WI38 (cell line): ENCODE measurements around the gene HSD17B8.
"Not testable (repeated sequence)": the region's sequence is repeated elsewhere in the genome, so short reads cannot be mapped to it uniquely, and the experiment has no call there.

Source experiments
- H3K4me3 ChIP-seq: 2 replicates; pipeline ENCODE4 v1.5.1; 2011; ENCODE audit warnings: low read depth, mild to moderate bottlenecking, control low read depth, low read length
- CTCF ChIP-seq: IDR thresholded peaks from 2 replicates; pipeline ENCODE4 v1.5.1; 2012; ENCODE audit warnings: low read depth, mild to moderate bottlenecking, control low read depth, low read length

Gene HSD17B8

GRCh38 chr6:33213989-33214335 lies 9.5 kb downstream of the HSD17B8 start:
- no peak for TF ChIP-seq CTCF
- H3K4me3 ChIP-seq, result peak overlapping the region; percentile 60

- no peak for TF ChIP-seq CTCF
- no peak overlapping the region for H3K4me3 ChIP-seq
Observed at GRCh38 chr6:33215271-33216116, 11.0 kb downstream of the HSD17B8 start.

DNA sequence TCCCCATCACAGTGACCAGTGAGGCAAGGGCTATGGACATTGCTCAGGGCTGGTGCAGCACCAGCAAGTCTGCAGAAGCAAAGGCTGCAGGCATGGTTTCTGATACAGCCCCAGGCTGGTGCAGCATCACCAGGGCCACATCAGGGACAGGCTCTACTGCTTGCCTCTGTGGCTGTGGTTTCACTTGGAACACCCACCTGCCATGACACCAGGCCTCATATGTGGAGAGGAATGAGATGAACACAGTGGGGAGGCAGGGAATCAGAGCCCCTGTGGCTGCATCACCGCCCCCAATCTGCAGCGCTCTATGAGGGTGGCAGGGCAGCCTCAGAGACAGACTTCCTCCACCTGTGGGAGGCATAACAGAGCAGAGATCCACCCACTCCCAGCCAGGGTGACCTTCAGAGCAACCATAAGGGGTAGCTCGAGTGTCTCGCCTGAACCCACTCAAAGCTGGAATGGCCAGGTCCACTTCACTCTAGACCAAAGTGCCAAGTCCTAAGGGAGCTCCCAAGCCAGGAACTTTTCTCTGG lies 11.7 kb downstream of the HSD17B8 start:
- no peak for TF ChIP-seq CTCF
- no peak overlapping the region for H3K4me3 ChIP-seq

DNA sequence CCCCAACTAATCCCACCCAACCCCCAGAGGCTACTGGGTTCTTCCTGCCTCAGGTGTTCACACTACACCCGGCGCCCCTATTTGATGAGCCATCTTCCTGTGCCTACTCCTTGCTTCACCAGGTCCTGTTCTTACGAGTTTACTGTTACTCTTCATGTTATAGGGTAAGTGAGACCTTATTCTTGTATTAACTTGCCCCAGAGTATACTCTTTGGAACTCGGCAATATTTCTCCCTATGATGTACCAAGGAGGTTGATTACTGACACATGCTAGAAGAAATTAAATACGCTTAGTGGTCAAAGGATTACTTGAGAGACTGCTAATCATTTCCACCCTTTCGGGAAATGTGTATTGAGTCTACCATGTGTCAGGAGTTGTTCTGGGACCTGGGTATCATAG lies 12.8 kb downstream of the HSD17B8 start:
- TF ChIP-seq CTCF, result no peak
- H3K4me3 ChIP-seq, result no peak overlapping the region

DNA sequence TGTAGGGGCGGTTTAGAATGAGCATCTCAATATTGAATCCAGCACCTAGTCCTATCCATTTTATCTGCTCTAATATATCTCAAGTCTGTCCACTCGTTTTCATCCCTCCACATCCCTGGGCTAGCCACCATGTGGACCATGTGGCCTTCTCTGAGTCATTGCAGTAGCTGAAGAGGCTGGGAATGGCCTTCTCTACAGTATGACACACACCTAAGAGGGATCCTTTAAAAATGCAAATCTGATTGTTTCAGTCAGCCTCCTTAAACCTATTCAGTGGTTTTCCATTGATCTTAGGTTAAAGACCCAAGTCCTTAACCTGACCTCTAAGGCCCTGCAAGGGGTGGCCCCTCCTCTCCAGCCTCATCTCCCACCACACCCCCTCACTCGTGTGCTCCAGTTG lies 13.2 kb downstream of the HSD17B8 start:
- H3K4me3 ChIP-seq, result no peak overlapping the region
- no peak for TF ChIP-seq CTCF

GRCh38 chr6:33226503-33227120 lies 22.2 kb downstream of the HSD17B8 start:
- not testable (repeated sequence) for H3K4me3 ChIP-seq

- no peak overlapping the region for H3K4me3 ChIP-seq
- no peak for TF ChIP-seq CTCF
Observed at GRCh38 chr6:33235221-33235634, 30.8 kb downstream of the HSD17B8 start.

GRCh38 chr6:33236328-33236727 lies 31.9 kb downstream of the HSD17B8 start:
- no peak overlapping the region for H3K4me3 ChIP-seq
- TF ChIP-seq CTCF, result no peak
